Measurements from ENCODE around the gene SGCA. TPM values are rescaled to one million over a fixed set of nuclear protein-coding genes. Genes with fewer than 3 reads are reported as not detected.

The SGCA gene
- total and polyA plus RNA-seq, 2 of the 13 experiments (the other 11 are each of a cell fraction or from before 2014, with no cell fraction given) = not detected

DNA sequence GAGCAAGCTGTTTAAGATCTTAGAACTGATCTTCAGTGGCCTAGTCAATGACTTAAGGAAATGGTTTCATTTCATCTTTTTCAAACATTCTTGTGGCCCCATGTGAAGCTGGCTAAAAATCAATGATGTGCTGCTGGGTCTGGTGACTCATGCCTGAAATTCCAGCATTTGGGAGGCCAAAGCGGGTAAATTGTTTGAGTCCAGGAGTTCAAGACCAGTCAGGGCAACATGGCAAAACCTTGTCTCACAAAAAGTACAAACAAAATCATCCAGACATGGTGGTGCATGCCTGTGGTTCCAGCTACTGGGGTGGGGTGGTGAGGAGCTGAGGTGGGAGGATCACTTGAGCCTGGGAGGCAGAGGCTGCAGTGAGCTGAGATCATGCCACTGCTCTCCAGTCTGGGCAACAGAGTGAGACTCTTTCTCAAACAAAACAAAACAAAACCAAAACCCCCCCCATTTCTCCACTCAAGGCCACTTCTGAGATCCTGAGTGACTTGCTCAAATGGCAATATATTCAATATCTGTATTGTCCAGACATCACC lies 53.0 kb downstream of the SGCA start (continued):
- TF ChIP-seq, protein P1, sequence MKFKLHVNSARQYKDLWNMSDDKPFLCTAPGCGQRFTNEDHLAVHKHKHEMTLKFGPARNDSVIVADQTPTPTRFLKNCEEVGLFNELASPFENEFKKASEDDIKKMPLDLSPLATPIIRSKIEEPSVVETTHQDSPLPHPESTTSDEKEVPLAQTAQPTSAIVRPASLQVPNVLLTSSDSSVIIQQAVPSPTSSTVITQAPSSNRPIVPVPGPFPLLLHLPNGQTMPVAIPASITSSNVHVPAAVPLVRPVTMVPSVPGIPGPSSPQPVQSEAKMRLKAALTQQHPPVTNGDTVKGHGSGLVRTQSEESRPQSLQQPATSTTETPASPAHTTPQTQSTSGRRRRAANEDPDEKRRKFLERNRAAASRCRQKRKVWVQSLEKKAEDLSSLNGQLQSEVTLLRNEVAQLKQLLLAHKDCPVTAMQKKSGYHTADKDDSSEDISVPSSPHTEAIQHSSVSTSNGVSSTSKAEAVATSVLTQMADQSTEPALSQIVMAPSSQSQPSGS (CRISPR knock-in tag; IDR thresholded peaks at IDR 0.05) = no peak
- TF ChIP-seq NFIB (CRISPR knock-in tag; IDR thresholded peaks at IDR 0.05; ENCODE audit: borderline replicate concordance) = no peak
- no peak for TF ChIP-seq TARDBP (CRISPR knock-in tag; IDR thresholded peaks at IDR 0.05)
- TF ChIP-seq MAF1 (CRISPR knock-in tag; IDR thresholded peaks at IDR 0.05; ENCODE audit: borderline replicate concordance) = no peak
- TF ChIP-seq ZNF788 (CRISPR knock-in tag; IDR thresholded peaks at IDR 0.05; ENCODE audit: borderline replicate concordance) = no peak
- peak; percentile 77; the same call in 1 of the 2 replicates for TF ChIP-seq ZNF263 (CRISPR knock-in tag; IDR thresholded peaks at IDR 0.05)
- TF ChIP-seq, protein P2, sequence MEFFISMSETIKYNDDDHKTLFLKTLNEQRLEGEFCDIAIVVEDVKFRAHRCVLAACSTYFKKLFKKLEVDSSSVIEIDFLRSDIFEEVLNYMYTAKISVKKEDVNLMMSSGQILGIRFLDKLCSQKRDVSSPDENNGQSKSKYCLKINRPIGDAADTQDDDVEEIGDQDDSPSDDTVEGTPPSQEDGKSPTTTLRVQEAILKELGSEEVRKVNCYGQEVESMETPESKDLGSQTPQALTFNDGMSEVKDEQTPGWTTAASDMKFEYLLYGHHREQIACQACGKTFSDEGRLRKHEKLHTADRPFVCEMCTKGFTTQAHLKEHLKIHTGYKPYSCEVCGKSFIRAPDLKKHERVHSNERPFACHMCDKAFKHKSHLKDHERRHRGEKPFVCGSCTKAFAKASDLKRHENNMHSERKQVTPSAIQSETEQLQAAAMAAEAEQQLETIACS (CRISPR knock-in tag; IDR thresholded peaks at IDR 0.05) = no peak
- no peak for TF ChIP-seq PAWR (CRISPR knock-in tag; IDR thresholded peaks at IDR 0.05; ENCODE audit: borderline replicate concordance)
- TF ChIP-seq, protein P3, sequence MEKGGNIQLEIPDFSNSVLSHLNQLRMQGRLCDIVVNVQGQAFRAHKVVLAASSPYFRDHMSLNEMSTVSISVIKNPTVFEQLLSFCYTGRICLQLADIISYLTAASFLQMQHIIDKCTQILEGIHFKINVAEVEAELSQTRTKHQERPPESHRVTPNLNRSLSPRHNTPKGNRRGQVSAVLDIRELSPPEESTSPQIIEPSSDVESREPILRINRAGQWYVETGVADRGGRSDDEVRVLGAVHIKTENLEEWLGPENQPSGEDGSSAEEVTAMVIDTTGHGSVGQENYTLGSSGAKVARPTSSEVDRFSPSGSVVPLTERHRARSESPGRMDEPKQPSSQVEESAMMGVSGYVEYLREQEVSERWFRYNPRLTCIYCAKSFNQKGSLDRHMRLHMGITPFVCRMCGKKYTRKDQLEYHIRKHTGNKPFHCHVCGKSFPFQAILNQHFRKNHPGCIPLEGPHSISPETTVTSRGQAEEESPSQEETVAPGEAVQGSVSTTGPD (CRISPR knock-in tag; IDR thresholded peaks at IDR 0.05) = no peak
- TF ChIP-seq HDAC6 (IDR thresholded peaks at IDR 0.05; ENCODE audit: low read depth, low read length) = no peak
- TF ChIP-seq ZNF543 (CRISPR knock-in tag; IDR thresholded peaks at IDR 0.05) = no peak
